ENCODE data around the gene LASP1. TPM values are rescaled to one million over a fixed set of nuclear protein-coding genes. Genes with fewer than 3 reads are reported as not detected.
"Not testable (repeated sequence)": the region's sequence is repeated elsewhere in the genome, so short reads cannot be mapped to it uniquely, and the experiment has no call there.

Gene LASP1
- total RNA-seq, 1 donor from 2014 or later, result 146 TPM

GRCh38 chr17:38853292-38854219 lies 16.3 kb upstream of the LASP1 start, which contains the start of gene RPL23:
RPL23 (minus strand) TSS chr17:38853721; CDS start chr17:38853710, 11 bp downstream.
- H3K36me3 Mint-ChIP-seq (ENCODE audit: low read depth, unreplicated experiment), result peaks cover 50% of the 10 kb centered on the region
- peak within 1 kb of the TSS; percentile 100 for H3K27ac Mint-ChIP-seq (ENCODE audit: unreplicated experiment)
- peaks cover 36% of the 10 kb centered on the region for H3K4me1 Mint-ChIP-seq (ENCODE audit: unreplicated experiment)
- H3K27me3 Mint-ChIP-seq (ENCODE audit: unreplicated experiment), result peaks cover 21% of the 10 kb centered on the region
- peak; percentile 85 for DNase-seq (ENCODE audit: low spot score)
- TF ChIP-seq CTCF (IDR thresholded peaks at IDR 0.05; ENCODE audit: unreplicated experiment), result no peak
- H3K9me3 Mint-ChIP-seq (ENCODE audit: unreplicated experiment), result no peaks in the 10 kb centered on the region
- peak within 1 kb of the TSS; percentile 99 for H3K4me3 Mint-ChIP-seq (ENCODE audit: unreplicated experiment)

- H3K27ac Mint-ChIP-seq (ENCODE audit: unreplicated experiment); H3K4me3 Mint-ChIP-seq (ENCODE audit: unreplicated experiment): not testable (repeated sequence)
Measured at GRCh38 chr17:38855101-38855714, 14.7 kb upstream of the LASP1 start.

GRCh38 chr17:38857271-38857670 lies 12.6 kb upstream of the LASP1 start:
- H3K27ac Mint-ChIP-seq (ENCODE audit: unreplicated experiment), result no peak overlapping the region
- no peak overlapping the region for H3K4me3 Mint-ChIP-seq (ENCODE audit: unreplicated experiment)
- peaks cover 16% of the 10 kb centered on the region for H3K4me1 Mint-ChIP-seq (ENCODE audit: unreplicated experiment)
- H3K36me3 Mint-ChIP-seq (ENCODE audit: low read depth, unreplicated experiment), result peaks cover 16% of the 10 kb centered on the region
- H3K27me3 Mint-ChIP-seq (ENCODE audit: unreplicated experiment), result peaks cover 17% of the 10 kb centered on the region
- no peaks in the 10 kb centered on the region for H3K9me3 Mint-ChIP-seq (ENCODE audit: unreplicated experiment)
- no peak for DNase-seq (ENCODE audit: low spot score)
- TF ChIP-seq CTCF (IDR thresholded peaks at IDR 0.05; ENCODE audit: unreplicated experiment), result no peak

More at GRCh38 chr17:38855101-38855714, 14.7 kb upstream of the LASP1 start:
- not testable (repeated sequence) for DNase-seq (ENCODE audit: low spot score); H3K9me3 Mint-ChIP-seq (ENCODE audit: unreplicated experiment)
- peaks cover 36% of the 10 kb centered on the region for H3K36me3 Mint-ChIP-seq (ENCODE audit: low read depth, unreplicated experiment)
- peaks cover 21% of the 10 kb centered on the region for H3K27me3 Mint-ChIP-seq (ENCODE audit: unreplicated experiment)
- peaks cover 31% of the 10 kb centered on the region for H3K4me1 Mint-ChIP-seq (ENCODE audit: unreplicated experiment)

GRCh38 chr17:38861399-38861843 lies 8.4 kb upstream of the LASP1 start:
- H3K27me3 Mint-ChIP-seq (ENCODE audit: unreplicated experiment), result peaks cover 3% of the 10 kb centered on the region
- H3K9me3 Mint-ChIP-seq (ENCODE audit: unreplicated experiment), result no peaks in the 10 kb centered on the region
- H3K4me3 Mint-ChIP-seq (ENCODE audit: unreplicated experiment), result no peak overlapping the region
- no peak for TF ChIP-seq CTCF (IDR thresholded peaks at IDR 0.05; ENCODE audit: unreplicated experiment)
- H3K36me3 Mint-ChIP-seq (ENCODE audit: low read depth, unreplicated experiment), result no peaks in the 10 kb centered on the region
- H3K27ac Mint-ChIP-seq (ENCODE audit: unreplicated experiment), result no peak overlapping the region
- no peak for DNase-seq (ENCODE audit: low spot score)
- no peaks in the 10 kb centered on the region for H3K4me1 Mint-ChIP-seq (ENCODE audit: unreplicated experiment)

GRCh38 chr17:38864636-38865398 lies 5.0 kb upstream of the LASP1 start:
- no peak for TF ChIP-seq CTCF (IDR thresholded peaks at IDR 0.05; ENCODE audit: unreplicated experiment)
- Mint-ChIP-seq H3K36me3 (ENCODE audit: low read depth, unreplicated experiment) (peaks cover 7% of the 10 kb centered on the region), H3K4me3 (ENCODE audit: unreplicated experiment) (no peak overlapping the region)

More at GRCh38 chr17:38864636-38865398, 5.0 kb upstream of the LASP1 start:
- Mint-ChIP-seq H3K4me1 (ENCODE audit: unreplicated experiment) (peaks cover 19% of the 10 kb centered on the region), H3K27ac (ENCODE audit: unreplicated experiment) (peak overlapping the region; percentile 74), H3K9me3 (ENCODE audit: unreplicated experiment) (no peaks in the 10 kb centered on the region), H3K27me3 (ENCODE audit: unreplicated experiment) (peaks cover 20% of the 10 kb centered on the region)
- no peak for DNase-seq (ENCODE audit: low spot score)

All from endothelial cell (in vitro differentiated cells).